Activated T-cell treated with anti-CD3 and anti-CD28 coated beads, Interleukin-2, amount 50 U/mL, for 4 hours (primary cell): Measurements from ENCODE around the gene PPM1F. TPM values are rescaled to one million over a fixed set of nuclear protein-coding genes. Genes with fewer than 3 reads are reported as not detected.

Source experiments
- ATAC-seq, 2 donors: fragments of 200-7000 bp; cut with Tn5 transposase; one replicate each; pipeline ENCODE4 v1.10.0; 2021
- DNase-seq: peaks from one replicate; pipeline ENCODE4 v3.0.0-alpha.2; 2020
- H3K27me3 Mint-ChIP-seq: one replicate; pipeline ENCODE4 v1.8.0; 2021; ENCODE audit warnings: low read depth, mixed read lengths
- H3K36me3 Mint-ChIP-seq: one replicate; pipeline ENCODE4 v1.8.0; 2022; ENCODE audit warnings: mixed read lengths; ENCODE audit not compliant: insufficient read depth
- H3K4me1 Mint-ChIP-seq: one replicate; pipeline ENCODE4 v1.8.0; 2021; ENCODE audit warnings: low read depth, mixed read lengths
- H3K4me3 Mint-ChIP-seq: one replicate; pipeline ENCODE4 v1.8.0; 2021; ENCODE audit warnings: mild to moderate bottlenecking, moderate library complexity, mixed read lengths
- H3K9me3 Mint-ChIP-seq: one replicate; pipeline ENCODE4 v1.8.0; 2021; ENCODE audit warnings: mixed read lengths
- total RNA-seq, 3 donors: library from RNA; stranded (reverse); gene quantifications; one replicate each; pipeline ENCODE4 v1.2.1, GENCODE V29; 2021

Gene PPM1F
- total RNA-seq, 3 donors from 2014 or later: 28.2 to 36.8 (median 30.8) TPM

- H3K4me3 Mint-ChIP-seq: no peak overlapping the region
- no peaks in the 10 kb centered on the region for H3K4me1 Mint-ChIP-seq
- ATAC-seq (no peak), DNase-seq (no peak)
- no peaks in the 10 kb centered on the region for H3K9me3 Mint-ChIP-seq
- no peaks in the 10 kb centered on the region for H3K27me3 Mint-ChIP-seq
- H3K36me3 Mint-ChIP-seq: peaks cover 27% of the 10 kb centered on the region
Observed at GRCh38 chr22:21970037-21970799, 17.6 kb upstream of the PPM1F start.

- ATAC-seq: no peak
Observed at GRCh38 chr22:21968452-21969129, 15.9 kb upstream of the PPM1F start.

GRCh38 chr22:21967693-21968271 lies 15.1 kb upstream of the PPM1F start:
- Mint-ChIP-seq H3K4me1 (no peaks in the 10 kb centered on the region), H3K4me3 (no peak overlapping the region), H3K27me3 (no peaks in the 10 kb centered on the region), H3K9me3 (no peaks in the 10 kb centered on the region), H3K36me3 (peaks cover 29% of the 10 kb centered on the region)
- no peak for ATAC-seq
- DNase-seq: no peak

More at GRCh38 chr22:21968452-21969129, 15.9 kb upstream of the PPM1F start:
- Mint-ChIP-seq H3K36me3 (peaks cover 25% of the 10 kb centered on the region), H3K27me3 (no peaks in the 10 kb centered on the region), H3K4me3 (no peak overlapping the region), H3K9me3 (no peaks in the 10 kb centered on the region), H3K4me1 (no peaks in the 10 kb centered on the region)
- DNase-seq: no peak

GRCh38 chr22:21966643-21967516 lies 14.2 kb upstream of the PPM1F start:
- Mint-ChIP-seq H3K4me1 (no peaks in the 10 kb centered on the region), H3K36me3 (peaks cover 29% of the 10 kb centered on the region), H3K9me3 (no peaks in the 10 kb centered on the region), H3K27me3 (no peaks in the 10 kb centered on the region), H3K4me3 (no peak overlapping the region)
- DNase-seq (no peak), ATAC-seq (no peak)

- DNase-seq (no peak), ATAC-seq (no peak)
- H3K27me3 Mint-ChIP-seq: no peaks in the 10 kb centered on the region
- H3K36me3 Mint-ChIP-seq: peaks cover 24% of the 10 kb centered on the region
- H3K4me3 Mint-ChIP-seq: no peak overlapping the region
- no peaks in the 10 kb centered on the region for H3K9me3 Mint-ChIP-seq
- no peaks in the 10 kb centered on the region for H3K4me1 Mint-ChIP-seq
Observed at GRCh38 chr22:21965762-21966288, 13.2 kb upstream of the PPM1F start.

GRCh38 chr22:21964918-21965484 lies 12.4 kb upstream of the PPM1F start:
- Mint-ChIP-seq H3K4me3 (no peak overlapping the region), H3K27me3 (no peaks in the 10 kb centered on the region), H3K4me1 (no peaks in the 10 kb centered on the region), H3K9me3 (no peaks in the 10 kb centered on the region), H3K36me3 (peaks cover 23% of the 10 kb centered on the region)
- ATAC-seq: no peak
- no peak for DNase-seq

- no peaks in the 10 kb centered on the region for H3K27me3 Mint-ChIP-seq
- peaks cover 23% of the 10 kb centered on the region for H3K36me3 Mint-ChIP-seq
- ATAC-seq: no peak
- no peak for DNase-seq
- no peaks in the 10 kb centered on the region for H3K9me3 Mint-ChIP-seq
- H3K4me1 Mint-ChIP-seq: no peaks in the 10 kb centered on the region
- H3K4me3 Mint-ChIP-seq: no peak overlapping the region
Observed at GRCh38 chr22:21964234-21964633, 11.6 kb upstream of the PPM1F start.

- H3K36me3 Mint-ChIP-seq: peaks cover 23% of the 10 kb centered on the region
- H3K27me3 Mint-ChIP-seq: no peaks in the 10 kb centered on the region
- H3K9me3 Mint-ChIP-seq: no peaks in the 10 kb centered on the region
- no peak overlapping the region for H3K4me3 Mint-ChIP-seq
- ATAC-seq (no peak), DNase-seq (no peak)
- H3K4me1 Mint-ChIP-seq: no peaks in the 10 kb centered on the region
Observed at GRCh38 chr22:21963790-21964211, 11.2 kb upstream of the PPM1F start.

- H3K9me3 Mint-ChIP-seq: no peaks in the 10 kb centered on the region
- no peaks in the 10 kb centered on the region for H3K27me3 Mint-ChIP-seq
- ATAC-seq (no peak), DNase-seq (no peak)
- H3K36me3 Mint-ChIP-seq: peaks cover 20% of the 10 kb centered on the region
- H3K4me3 Mint-ChIP-seq: no peak overlapping the region
- H3K4me1 Mint-ChIP-seq: no peaks in the 10 kb centered on the region
Observed at GRCh38 chr22:21963286-21963685, 10.6 kb upstream of the PPM1F start.

GRCh38 chr22:21962655-21962949 lies 10.0 kb upstream of the PPM1F start:
- ATAC-seq: no peak
- no peak overlapping the region for H3K4me3 Mint-ChIP-seq
- H3K36me3 Mint-ChIP-seq: peaks cover 20% of the 10 kb centered on the region
- DNase-seq: no peak
- H3K27me3 Mint-ChIP-seq: no peaks in the 10 kb centered on the region
- H3K9me3 Mint-ChIP-seq: no peaks in the 10 kb centered on the region
- no peaks in the 10 kb centered on the region for H3K4me1 Mint-ChIP-seq

- ATAC-seq (no peak), DNase-seq (no peak)
- H3K36me3 Mint-ChIP-seq: peaks cover 18% of the 10 kb centered on the region
- H3K27me3 Mint-ChIP-seq: no peaks in the 10 kb centered on the region
- H3K9me3 Mint-ChIP-seq: no peaks in the 10 kb centered on the region
- H3K4me3 Mint-ChIP-seq: no peak overlapping the region
- no peaks in the 10 kb centered on the region for H3K4me1 Mint-ChIP-seq
Observed at GRCh38 chr22:21961886-21962654, 9.4 kb upstream of the PPM1F start.

- Mint-ChIP-seq H3K4me3 (no peak overlapping the region), H3K27me3 (no peaks in the 10 kb centered on the region), H3K4me1 (no peaks in the 10 kb centered on the region), H3K36me3 (peaks cover 16% of the 10 kb centered on the region), H3K9me3 (no peaks in the 10 kb centered on the region)
- DNase-seq: no peak
- no peak for ATAC-seq
Observed at GRCh38 chr22:21961127-21961867, 8.6 kb upstream of the PPM1F start.
